Activated CD8-positive, alpha-beta memory T cell treated with anti-CD3 and anti-CD28 coated beads, Interleukin-2, amount 50 U/mL, for 24 hours (primary cell): ENCODE results near the gene PCDHGA9.
"Not testable (repeated sequence)": the region's sequence is repeated elsewhere in the genome, so short reads cannot be mapped to it uniquely, and the experiment has no call there.

Source experiments
- DNase-seq: peaks from one replicate; pipeline ENCODE4 v3.0.0-alpha.2; 2020; ENCODE audit errors: extremely low read depth

PCDHGA9 gene

DNA sequence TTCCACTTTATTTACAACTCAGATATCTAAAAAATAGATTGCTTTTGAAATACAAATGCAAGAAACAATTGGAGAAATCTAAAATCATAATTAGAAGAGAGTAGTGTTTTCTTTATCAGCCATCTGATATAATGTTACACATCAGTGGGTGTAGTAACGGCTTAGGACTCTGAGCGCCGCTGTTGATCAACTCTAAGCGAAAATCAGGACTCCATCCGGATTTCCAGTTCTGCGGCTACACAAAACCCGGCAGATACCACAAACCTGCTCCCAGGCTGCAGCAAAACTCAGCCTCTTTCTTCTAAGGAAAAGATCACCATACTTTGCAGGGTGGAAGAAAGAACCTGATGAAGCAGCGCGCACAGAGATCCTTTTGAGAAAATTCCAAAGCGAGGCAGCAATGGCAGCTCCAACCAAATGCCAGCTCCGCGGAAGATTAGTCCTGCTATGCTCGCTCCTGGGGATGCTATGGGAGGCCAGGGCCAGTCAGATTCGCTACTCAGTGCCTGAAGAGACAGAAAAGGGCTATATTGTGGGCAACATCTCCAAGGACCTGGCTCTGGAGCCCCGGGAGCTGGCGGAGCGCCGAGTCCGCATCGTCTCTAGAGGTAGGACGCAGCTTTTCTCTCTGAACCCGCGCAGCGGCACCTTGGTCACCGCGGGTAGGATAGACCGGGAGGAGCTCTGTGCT is at the start of gene PCDHGA9:
Gene PCDHGA9, plus strand, starts transcription at position 226 of the 691 bp plus-strand sequence. Its CDS starts 175 bp downstream, at position 401.
- no peak for DNase-seq

- no peak for DNase-seq
Observed at GRCh38 chr5:141354900-141355469, 47.6 kb upstream of the PCDHGA9 start, which contains the start of gene PCDHGA4. PCDHGA4 (plus strand) TSS chr5:141355021; CDS start chr5:141355108, 87 bp downstream.

- no peak for DNase-seq
Observed at GRCh38 chr5:141355641-141356040, 46.9 kb upstream of the PCDHGA9 start.

GRCh38 chr5:141356133-141356532 is 46.4 kb upstream of the PCDHGA9 start:
- DNase-seq, result no peak

DNA sequence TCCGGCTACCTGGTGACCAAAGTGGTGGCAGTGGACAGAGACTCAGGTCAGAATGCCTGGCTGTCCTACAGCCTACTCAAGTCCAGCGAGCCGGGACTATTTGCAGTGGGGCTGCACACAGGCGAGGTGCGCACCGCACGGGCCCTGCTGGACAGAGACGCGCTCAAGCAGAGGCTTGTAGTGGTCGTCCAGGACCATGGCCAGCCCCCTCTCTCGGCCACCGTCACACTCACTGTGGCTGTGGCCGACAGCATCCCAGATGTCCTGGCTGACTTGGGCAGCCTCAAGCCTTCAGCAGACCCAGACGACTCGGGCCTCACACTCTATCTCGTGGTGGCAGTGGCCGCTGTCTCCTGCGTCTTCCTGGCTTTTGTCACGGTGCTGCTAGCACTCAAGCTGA is 45.6 kb upstream of the PCDHGA9 start:
- DNase-seq, result no peak

GRCh38 chr5:141359790-141360426 is 42.7 kb upstream of the PCDHGA9 start, which contains the start of gene PCDHGB2:
PCDHGB2 (plus strand) TSS chr5:141359994; CDS start chr5:141360136, 142 bp downstream.
- no peak for DNase-seq

GRCh38 chr5:141360685-141361084 is 41.9 kb upstream of the PCDHGA9 start:
- DNase-seq, result no peak

- no peak for DNase-seq
Observed at GRCh38 chr5:141362719-141363118, 39.9 kb upstream of the PCDHGA9 start.

- no peak for DNase-seq
Observed at GRCh38 chr5:141363952-141364660, 38.5 kb upstream of the PCDHGA9 start, which contains the start of gene PCDHGA5. PCDHGA5 (plus strand) TSS chr5:141364162; CDS start chr5:141364331, 169 bp downstream.

DNA sequence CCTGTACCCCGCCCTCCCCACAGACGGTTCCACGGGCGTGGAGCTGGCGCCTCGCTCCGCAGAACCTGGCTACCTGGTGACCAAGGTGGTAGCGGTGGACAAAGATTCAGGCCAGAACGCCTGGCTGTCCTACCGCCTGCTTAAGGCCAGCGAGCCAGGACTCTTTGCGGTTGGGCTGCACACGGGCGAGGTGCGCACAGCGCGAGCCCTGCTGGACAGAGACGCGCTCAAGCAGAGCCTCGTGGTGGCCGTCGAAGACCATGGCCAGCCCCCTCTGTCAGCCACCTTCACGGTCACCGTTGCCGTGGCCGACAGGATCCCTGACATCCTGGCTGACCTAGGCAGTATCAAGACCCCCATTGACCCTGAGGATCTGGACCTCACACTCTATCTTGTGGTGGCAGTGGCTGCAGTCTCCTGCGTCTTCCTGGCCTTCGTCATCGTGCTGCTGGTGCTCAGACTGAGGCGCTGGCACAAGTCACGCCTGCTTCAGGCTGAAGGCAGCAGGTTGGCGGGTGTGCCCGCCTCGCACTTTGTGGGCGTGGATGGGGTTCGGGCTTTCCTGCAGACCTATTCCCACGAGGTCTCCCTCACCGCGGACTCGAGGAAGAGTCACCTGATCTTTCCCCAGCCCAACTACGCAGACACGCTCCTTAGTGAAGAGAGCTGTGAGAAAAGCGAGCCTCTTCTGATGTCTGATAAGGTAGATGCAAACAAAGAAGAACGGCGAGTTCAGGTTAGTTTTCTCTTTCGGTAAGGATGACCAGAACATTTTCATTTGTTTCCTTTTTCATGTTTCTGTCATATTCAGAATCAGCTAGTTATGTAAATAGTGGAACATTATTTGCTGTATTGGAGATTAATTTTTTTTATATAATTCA is 36.3 kb upstream of the PCDHGA9 start:
- no peak for DNase-seq

- no peak for DNase-seq
Observed at GRCh38 chr5:141369994-141370848, 32.4 kb upstream of the PCDHGA9 start, which contains the start of gene PCDHGB3. PCDHGB3 (plus strand) TSS chr5:141370242; CDS start chr5:141370395, 153 bp downstream.

GRCh38 chr5:141371572-141372475 is 30.8 kb upstream of the PCDHGA9 start:
- DNase-seq, result no peak

GRCh38 chr5:141373673-141374317 is 28.8 kb upstream of the PCDHGA9 start, which contains the start of gene PCDHGA6:
PCDHGA6 (plus strand) TSS chr5:141373891; CDS start chr5:141374084, 193 bp downstream.
- no peak for DNase-seq

DNA sequence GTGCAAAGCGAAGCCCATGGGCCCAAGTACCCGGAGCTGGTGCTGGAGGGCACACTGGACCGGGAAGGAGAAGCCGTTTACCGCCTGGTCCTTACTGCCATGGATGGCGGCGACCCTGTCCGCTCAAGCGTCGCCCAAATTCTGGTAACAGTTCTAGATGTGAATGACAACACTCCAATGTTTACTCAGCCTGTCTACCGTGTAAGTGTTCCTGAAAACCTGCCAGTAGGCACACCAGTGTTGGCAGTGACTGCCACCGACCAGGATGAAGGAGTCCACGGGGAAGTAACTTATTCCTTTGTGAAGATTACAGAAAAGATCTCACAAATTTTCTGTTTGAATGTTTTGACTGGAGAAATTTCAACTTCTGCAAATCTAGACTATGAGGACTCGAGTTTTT is 28.0 kb upstream of the PCDHGA9 start:
- no peak for DNase-seq

DNA sequence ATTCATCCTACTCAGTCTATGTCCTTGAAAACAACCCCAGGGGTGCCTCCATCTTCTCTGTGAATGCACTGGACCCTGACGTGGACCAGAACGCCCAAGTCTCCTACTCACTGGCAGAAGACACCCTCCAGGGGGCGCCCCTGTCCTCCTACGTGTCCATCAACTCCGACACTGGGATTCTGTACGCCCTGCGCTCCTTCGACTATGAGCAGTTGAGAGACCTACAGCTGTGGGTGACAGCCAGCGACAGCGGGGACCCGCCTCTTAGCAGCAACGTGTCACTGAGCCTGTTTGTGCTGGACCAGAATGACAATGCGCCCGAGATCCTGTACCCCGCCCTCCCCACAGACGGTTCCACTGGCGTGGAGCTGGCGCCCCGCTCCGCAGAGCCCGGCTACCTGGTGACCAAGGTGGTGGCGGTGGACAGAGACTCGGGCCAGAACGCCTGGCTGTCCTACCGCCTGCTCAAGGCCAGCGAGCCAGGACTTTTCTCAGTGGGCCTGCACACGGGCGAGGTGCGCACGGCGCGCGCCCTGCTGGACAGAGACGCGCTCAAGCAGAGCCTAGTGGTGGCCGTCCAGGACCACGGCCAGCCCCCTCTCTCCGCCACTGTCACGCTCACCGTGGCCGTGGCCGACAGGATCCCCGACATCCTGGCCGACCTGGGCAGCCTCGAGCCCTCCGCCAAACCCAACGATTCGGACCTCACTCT is 27.0 kb upstream of the PCDHGA9 start:
- DNase-seq, result not testable (repeated sequence)

GRCh38 chr5:141382469-141383294 is 19.9 kb upstream of the PCDHGA9 start, which contains the start of gene PCDHGA7:
PCDHGA7 (plus strand) TSS chr5:141382742; CDS start chr5:141382900, 158 bp downstream.
- no peak for DNase-seq

- no peak for DNase-seq
Observed at GRCh38 chr5:141383345-141383744, 19.2 kb upstream of the PCDHGA9 start.
